Activated gamma-delta T cell treated with Interleukin-2 at 50 U/mL for 16 hours (primary cell): Measurements from ENCODE around the gene MS4A4A.
"Not testable (repeated sequence)": the region's sequence is repeated elsewhere in the genome, so short reads cannot be mapped to it uniquely, and the experiment has no call there.

Experiments used
- DNase-seq: peaks from one replicate; pipeline ENCODE4 v3.0.0-alpha.2; 2020

The MS4A4A gene

GRCh38 chr11:60280412-60280811 lies at the start of gene MS4A4A:
MS4A4A (plus strand) TSS chr11:60280666; CDS start chr11:60280676, 10 bp downstream.
- DNase-seq, result no peak

DNA sequence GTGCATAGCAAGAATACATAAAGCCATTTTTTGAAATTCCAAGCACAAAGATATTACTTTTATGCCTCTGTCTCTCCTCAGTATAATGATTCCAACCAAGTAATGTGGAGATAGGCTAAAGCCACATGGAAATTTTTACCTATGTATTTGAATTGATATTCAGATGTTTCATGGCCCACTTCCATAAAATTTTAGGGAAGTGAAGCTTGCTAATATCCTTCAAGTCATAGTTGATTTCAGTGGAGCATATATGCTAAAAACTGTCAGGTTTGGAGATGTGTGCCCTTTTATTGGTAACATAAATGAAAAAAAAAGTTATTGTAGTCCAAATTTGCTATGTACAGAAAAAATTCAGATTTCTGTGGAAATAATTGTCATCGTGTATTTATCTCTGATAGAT lies 49.8 kb upstream of the MS4A4A start:
- DNase-seq, result no peak

GRCh38 chr11:60235321-60235720 lies 45.1 kb upstream of the MS4A4A start:
- no peak for DNase-seq

DNA sequence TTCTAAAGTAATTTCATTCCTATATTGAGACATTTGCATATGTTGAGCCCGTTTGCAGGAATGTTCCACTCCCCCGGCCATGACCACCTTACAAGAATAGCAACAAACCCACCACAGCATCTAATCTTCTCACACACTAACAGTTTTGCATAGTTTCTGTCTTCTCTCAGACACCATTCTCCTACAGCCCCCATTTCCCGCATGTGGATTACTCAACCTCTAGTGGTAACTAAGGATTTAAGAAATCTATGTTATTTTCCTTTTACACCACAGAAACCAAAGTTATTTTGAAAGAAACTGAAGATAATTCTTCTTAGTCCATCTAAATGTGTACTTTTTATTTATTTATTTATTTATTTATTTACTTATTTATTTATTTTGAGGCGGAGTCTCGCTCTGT lies 39.8 kb upstream of the MS4A4A start:
- DNase-seq, result no peak

- no peak for DNase-seq
These were observed 38.7 kb upstream of the MS4A4A start for GRCh38 chr11:60241786-60242185.

GRCh38 chr11:60242740-60243239 lies 37.7 kb upstream of the MS4A4A start, which contains the start of gene MS4A4E:
MS4A4E (minus strand) TSS chr11:60243137; CDS start chr11:60230055, 13,082 bp downstream.
- no peak for DNase-seq

DNA sequence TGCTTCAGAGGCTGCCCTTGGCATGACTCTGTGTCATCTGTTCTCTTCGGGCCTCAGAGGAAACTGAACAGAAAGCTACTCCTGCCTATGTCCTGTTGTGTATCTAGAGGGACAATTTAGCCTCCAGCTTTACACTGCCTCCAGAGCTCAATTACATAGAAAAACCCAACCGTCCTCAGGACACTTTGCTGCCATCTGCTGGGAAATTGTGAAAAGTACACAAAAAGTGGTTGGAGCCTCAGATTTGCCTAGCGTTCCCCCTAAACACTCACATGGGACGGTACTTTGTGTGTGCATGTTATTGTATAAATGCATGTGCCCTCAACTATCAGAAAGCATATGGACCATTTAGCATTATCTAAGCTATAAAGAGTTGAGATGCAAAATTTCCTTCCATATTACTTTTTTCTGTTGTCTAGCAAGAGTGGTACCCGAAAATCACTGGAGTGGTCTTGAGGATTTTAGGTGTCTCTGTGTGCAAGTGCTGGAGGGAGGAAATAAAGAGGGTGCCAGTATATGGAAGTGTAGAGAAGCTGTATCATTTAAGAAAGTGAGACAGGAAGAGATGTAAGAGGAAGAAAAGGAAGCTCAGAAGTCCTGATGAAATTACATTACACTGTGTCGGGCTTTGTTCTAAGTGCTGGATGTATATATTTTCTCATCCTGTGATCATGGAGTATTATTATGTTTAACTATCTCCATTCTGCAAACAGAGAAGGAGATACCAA lies 28.8 kb upstream of the MS4A4A start:
- no peak for DNase-seq

DNA sequence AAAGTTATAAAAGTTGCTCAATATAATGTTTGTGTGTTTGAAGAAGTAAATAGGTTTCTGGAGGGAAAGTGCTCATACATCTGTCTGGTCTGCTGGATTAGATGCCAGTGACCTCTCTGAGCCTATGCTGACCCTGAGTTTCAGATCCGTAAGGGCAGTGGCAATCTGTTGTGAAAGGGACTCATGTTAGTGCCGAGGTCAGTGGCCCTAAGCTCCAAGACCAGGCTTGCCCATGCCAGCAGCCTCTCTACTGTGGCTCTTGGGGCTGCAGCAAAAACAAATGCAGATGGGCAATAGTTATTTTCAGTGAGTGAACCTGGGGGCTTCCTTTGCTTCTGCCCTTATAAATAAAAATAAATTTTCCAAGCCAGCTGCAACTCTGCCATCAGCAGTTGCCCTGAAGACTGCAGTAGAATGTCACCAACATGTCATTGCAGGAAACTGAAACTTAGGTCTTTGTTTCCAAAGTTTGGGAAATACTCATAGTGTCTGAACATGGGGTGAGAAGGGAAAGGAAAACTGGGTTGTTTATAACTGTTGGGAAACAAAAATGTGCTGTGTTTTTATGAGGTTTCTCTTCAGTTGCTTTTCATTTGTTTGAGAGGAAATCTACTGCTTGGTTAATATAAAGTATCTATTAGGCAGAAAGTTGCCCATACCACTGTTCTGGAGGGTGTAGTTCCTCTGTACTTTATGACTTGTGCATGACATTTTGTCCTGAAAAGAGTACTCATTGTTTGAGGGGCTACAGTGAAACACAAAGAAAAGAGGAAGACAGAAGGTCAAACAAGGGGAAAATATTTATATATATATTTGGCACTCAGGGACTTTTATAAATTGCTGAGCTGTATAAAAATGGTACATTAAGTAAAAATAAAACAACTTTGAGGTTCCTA lies 28.0 kb upstream of the MS4A4A start:
- no peak for DNase-seq

DNA sequence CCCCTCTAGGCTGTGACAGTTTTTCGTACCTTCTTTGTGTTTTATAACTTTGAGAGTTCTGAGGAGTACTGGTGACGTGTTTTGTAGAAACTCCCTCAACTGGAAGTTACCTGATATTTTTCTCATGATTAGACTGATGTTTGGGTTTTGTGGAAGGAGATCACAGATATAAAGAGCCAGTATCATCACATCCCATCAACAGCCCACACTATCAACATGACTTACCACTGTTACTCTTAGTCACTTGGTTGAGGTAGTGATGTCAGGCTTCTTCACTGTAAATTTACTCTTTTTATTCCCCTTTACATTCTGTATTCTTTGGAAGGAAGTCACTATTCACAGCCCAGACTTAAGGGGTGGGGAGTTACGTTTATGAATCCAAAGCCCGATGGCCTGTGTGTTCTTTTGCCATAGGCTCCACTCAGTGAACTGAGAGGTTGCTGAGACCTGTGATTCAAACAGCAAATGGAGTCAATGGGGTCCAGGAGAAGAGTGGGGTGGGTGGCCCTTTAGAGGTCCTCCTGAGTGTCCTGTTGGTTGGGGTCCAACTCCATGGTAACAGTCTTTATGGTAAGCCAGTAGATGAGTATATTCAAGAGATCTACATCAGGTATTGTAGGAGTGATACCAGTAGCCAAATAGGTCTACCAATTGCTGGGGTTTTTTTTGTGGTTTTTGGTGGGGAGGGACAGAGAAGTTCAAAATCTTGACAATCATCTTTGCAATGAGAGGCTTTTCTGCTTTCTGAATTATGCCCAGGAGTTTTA lies 22.3 kb upstream of the MS4A4A start:
- DNase-seq, result no peak

GRCh38 chr11:60261014-60261413 lies 19.5 kb upstream of the MS4A4A start:
- no peak for DNase-seq

GRCh38 chr11:60263402-60263801 lies 17.1 kb upstream of the MS4A4A start:
- DNase-seq, result no peak

- DNase-seq, result no peak
These were observed 15.8 kb upstream of the MS4A4A start for GRCh38 chr11:60264644-60265043.

- no peak for DNase-seq
These were observed 14.9 kb upstream of the MS4A4A start for GRCh38 chr11:60265373-60266214.

- no peak for DNase-seq
These were observed 6.0 kb upstream of the MS4A4A start for GRCh38 chr11:60274416-60274815.

DNA sequence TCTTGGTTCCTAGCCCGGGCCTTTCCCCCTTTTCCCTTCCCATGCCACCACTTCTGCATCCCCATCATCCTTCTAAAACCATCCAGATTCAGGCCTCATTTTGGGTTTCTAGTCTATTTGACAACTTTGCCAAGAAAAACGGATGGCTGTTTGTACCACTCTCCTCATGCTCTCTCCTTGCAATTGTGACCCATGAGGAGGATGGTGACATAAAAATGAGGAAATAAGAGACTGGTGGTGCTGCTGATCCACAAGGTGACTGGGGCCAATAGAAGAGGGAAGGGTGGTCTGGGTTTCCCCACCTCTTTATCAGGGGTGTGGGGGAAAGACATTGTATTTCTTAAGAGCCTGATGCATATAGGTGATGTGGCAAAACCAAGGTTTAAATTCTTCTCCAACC lies 1.0 kb downstream of the MS4A4A start:
- DNase-seq, result no peak

GRCh38 chr11:60282286-60282685 lies 1.8 kb downstream of the MS4A4A start:
- DNase-seq, result no peak

GRCh38 chr11:60285411-60286126 lies 5.1 kb downstream of the MS4A4A start:
- DNase-seq, result not testable (repeated sequence)

- no peak for DNase-seq
These were observed 8.1 kb downstream of the MS4A4A start for GRCh38 chr11:60288531-60288930.

- DNase-seq, result no peak
These were observed 11.7 kb downstream of the MS4A4A start for GRCh38 chr11:60292145-60292544.

GRCh38 chr11:60301178-60301577 lies 20.7 kb downstream of the MS4A4A start:
- DNase-seq, result no peak

- DNase-seq, result not testable (repeated sequence)
These were observed 21.4 kb downstream of the MS4A4A start for GRCh38 chr11:60301884-60302283.
